ENCODE data around the gene LYAR.

- no peak for TF ChIP-seq CTCF (IDR thresholded peaks at IDR 0.05)
- no peak for TF ChIP-seq EP300 (IDR thresholded peaks at IDR 0.05)
- no peak for TF ChIP-seq POLR2A (IDR thresholded peaks at IDR 0.05)
- no peak for TF ChIP-seq POLR2AphosphoS5 (IDR thresholded peaks at IDR 0.05)
Observed at GRCh38 chr4:4227510-4228355, 62.2 kb downstream of the LYAR start.
